ENCODE measurements around the gene BCL2L12.

Gene BCL2L12

GRCh38 chr19:49664171-49665035 is 1.3 kb upstream of the BCL2L12 start:
- Histone ChIP-seq H3K4me3 (ENCODE audit: low read length in 2 of 2) (peak overlapping the region; percentile 89 to 98), H3K27ac (ENCODE audit: low read depth in 2 of 2, low read length in 2 of 2) (peak overlapping the region; percentile 84 to 96), H3K9ac (ENCODE audit: low read depth in 1 of 2, low read length in 2 of 2) (peak overlapping the region; percentile 78 to 86), H3K4me1 (ENCODE audit: control insufficient read depth in 2 of 2, insufficient read depth in 2 of 2, low read length in 2 of 2) (peaks cover 16 to 17% of the 10 kb centered on the region in 2 donors), H3K27me3 (ENCODE audit: control insufficient read depth in 2 of 2, insufficient read depth in 2 of 2, low read length in 2 of 2) (no peaks in the 10 kb centered on the region), H3K36me3 (ENCODE audit: control insufficient read depth in 2 of 2, insufficient read depth in 2 of 2, low read length in 2 of 2) (peaks cover 16 to 27% of the 10 kb centered on the region in 2 donors), H3K9me3 (ENCODE audit: control insufficient read depth in 2 of 2, low read length in 2 of 2) (no peaks in the 10 kb centered on the region)

DNA sequence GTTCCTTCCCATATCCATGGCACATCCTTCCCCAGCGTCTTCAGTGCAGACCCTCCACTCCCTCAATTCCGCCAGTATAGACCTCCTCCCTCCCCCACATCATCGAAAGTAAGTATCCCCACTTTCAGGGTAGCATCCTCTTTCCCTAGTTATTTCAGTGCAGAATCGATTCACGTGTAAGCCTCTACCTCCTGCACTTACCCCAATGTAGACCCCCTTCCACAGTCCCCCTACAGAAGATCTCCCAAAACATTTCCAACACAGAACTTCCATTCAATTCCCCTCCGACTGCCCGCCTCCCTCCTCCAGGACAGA is 740 bp upstream of the BCL2L12 start:
- Histone ChIP-seq H3K27me3 (ENCODE audit: control insufficient read depth in 2 of 2, insufficient read depth in 2 of 2, low read length in 2 of 2) (no peaks in the 10 kb centered on the region), H3K27ac (ENCODE audit: low read depth in 2 of 2, low read length in 2 of 2) (peak overlapping the region; percentile 84 to 96), H3K36me3 (ENCODE audit: control insufficient read depth in 2 of 2, insufficient read depth in 2 of 2, low read length in 2 of 2) (peaks cover 11 to 21% of the 10 kb centered on the region in 2 donors)

DNA sequence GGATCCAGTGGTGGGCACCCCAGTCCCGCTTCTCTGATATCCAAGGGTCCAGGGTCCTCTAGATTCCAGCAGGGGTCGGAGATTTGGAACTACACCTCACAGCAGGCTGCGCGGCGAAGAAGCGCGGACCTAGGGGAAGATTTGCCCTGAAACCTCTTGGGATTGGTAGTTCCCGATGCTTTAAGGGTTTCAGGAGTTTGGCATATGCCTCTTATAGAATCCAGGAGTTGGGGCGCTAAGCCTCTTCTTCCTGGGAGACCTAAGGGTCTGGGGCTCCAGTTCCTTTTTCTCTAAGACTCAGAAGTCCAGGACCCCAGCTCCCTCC is 349 bp downstream of the BCL2L12 start:
- no peaks in the 10 kb centered on the region for H3K27me3 ChIP-seq (ENCODE audit: control insufficient read depth in 2 of 2, insufficient read depth in 2 of 2, low read length in 2 of 2)
- H3K36me3 ChIP-seq (ENCODE audit: control insufficient read depth in 2 of 2, insufficient read depth in 2 of 2, low read length in 2 of 2), result peaks cover 8 to 16% of the 10 kb centered on the region in 2 donors
- peak overlapping the region; percentile 84 to 96 for H3K27ac ChIP-seq (ENCODE audit: low read depth in 2 of 2, low read length in 2 of 2)
- peak overlapping the region; percentile 89 to 98 for H3K4me3 ChIP-seq (ENCODE audit: low read length in 2 of 2)
- H3K4me1 ChIP-seq (ENCODE audit: control insufficient read depth in 2 of 2, insufficient read depth in 2 of 2, low read length in 2 of 2), result peaks cover 16 to 17% of the 10 kb centered on the region in 2 donors
- no peaks in the 10 kb centered on the region for H3K9me3 ChIP-seq (ENCODE audit: control insufficient read depth in 2 of 2, low read length in 2 of 2)
- peak overlapping the region; percentile 42 to 86 for H3K9ac ChIP-seq (ENCODE audit: low read depth in 1 of 2, low read length in 2 of 2)

More for the DNA sequence above, 740 bp upstream of the BCL2L12 start:
- Histone ChIP-seq H3K9ac (ENCODE audit: low read depth in 1 of 2, low read length in 2 of 2) (peak overlapping the region; percentile 78 to 86), H3K9me3 (ENCODE audit: control insufficient read depth in 2 of 2, low read length in 2 of 2) (no peaks in the 10 kb centered on the region), H3K4me3 (ENCODE audit: low read length in 2 of 2) (peak overlapping the region; percentile 89 to 98), H3K4me1 (ENCODE audit: control insufficient read depth in 2 of 2, insufficient read depth in 2 of 2, low read length in 2 of 2) (peaks cover 16 to 17% of the 10 kb centered on the region in 2 donors)

- Histone ChIP-seq H3K4me3 (ENCODE audit: low read length in 2 of 2) (no peak overlapping the region), H3K9me3 (ENCODE audit: control insufficient read depth in 2 of 2, low read length in 2 of 2) (no peaks in the 10 kb centered on the region), H3K36me3 (ENCODE audit: control insufficient read depth in 2 of 2, insufficient read depth in 2 of 2, low read length in 2 of 2) (peaks cover 0 to 4% of the 10 kb centered on the region in 2 donors), H3K9ac (ENCODE audit: low read depth in 1 of 2, low read length in 2 of 2) (no peak overlapping the region), H3K27ac (ENCODE audit: low read depth in 2 of 2, low read length in 2 of 2) (no peak overlapping the region), H3K27me3 (ENCODE audit: control insufficient read depth in 2 of 2, insufficient read depth in 2 of 2, low read length in 2 of 2) (no peaks in the 10 kb centered on the region), H3K4me1 (ENCODE audit: control insufficient read depth in 2 of 2, insufficient read depth in 2 of 2, low read length in 2 of 2) (peaks cover 19 to 21% of the 10 kb centered on the region in 2 donors)
These were observed 1.7 kb downstream of the BCL2L12 start for GRCh38 chr19:49667473-49667872.

GRCh38 chr19:49669516-49669915 is 3.8 kb downstream of the BCL2L12 start:
- H3K9me3 ChIP-seq (ENCODE audit: control insufficient read depth in 2 of 2, low read length in 2 of 2), result no peaks in the 10 kb centered on the region
- H3K9ac ChIP-seq (ENCODE audit: low read depth in 1 of 2, low read length in 2 of 2), result no peak overlapping the region
- no peak overlapping the region for H3K4me3 ChIP-seq (ENCODE audit: low read length in 2 of 2)
- H3K27me3 ChIP-seq (ENCODE audit: control insufficient read depth in 2 of 2, insufficient read depth in 2 of 2, low read length in 2 of 2), result no peaks in the 10 kb centered on the region
- H3K36me3 ChIP-seq (ENCODE audit: control insufficient read depth in 2 of 2, insufficient read depth in 2 of 2, low read length in 2 of 2), result no peaks in the 10 kb centered on the region
- peaks cover 11 to 16% of the 10 kb centered on the region in 2 donors for H3K4me1 ChIP-seq (ENCODE audit: control insufficient read depth in 2 of 2, insufficient read depth in 2 of 2, low read length in 2 of 2)
- no peak overlapping the region for H3K27ac ChIP-seq (ENCODE audit: low read depth in 2 of 2, low read length in 2 of 2)

DNA sequence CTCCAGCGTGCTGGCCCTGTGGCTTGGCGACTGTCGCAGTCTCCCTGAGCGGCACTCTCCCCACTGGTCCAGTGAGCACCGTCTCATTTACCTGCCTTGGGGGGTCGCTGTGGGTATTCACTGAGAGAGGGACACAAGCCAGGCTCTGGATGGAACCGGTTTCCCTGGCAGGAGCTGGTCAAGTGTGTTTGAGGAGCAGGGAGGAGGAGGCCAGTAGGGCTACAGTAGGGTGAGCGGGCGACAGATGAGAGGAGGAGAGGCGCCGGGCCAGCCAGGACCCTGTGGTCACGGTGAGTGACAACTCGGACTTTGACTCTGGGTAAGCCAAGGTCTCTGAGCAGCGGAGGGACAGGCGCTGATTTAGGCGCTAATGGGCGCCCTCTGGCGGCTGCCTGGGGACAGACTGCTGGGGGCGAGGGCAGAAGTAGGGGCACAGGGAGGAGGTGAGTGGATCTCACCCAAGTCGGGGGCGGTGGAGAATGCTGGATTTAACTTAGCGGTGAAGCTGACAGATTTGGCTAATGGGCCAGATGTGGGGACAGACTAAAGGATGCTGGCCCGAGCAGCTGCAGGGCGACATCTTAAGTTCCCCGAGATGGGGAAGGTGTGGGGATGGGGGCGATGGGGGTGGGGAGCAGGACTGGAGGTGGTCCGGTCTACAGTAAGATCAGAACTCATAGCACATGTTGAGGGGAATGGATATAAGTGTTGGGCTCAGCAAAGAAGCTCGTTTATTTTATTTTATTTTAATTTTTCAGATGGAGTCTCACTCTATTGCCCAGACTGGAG is 6.6 kb downstream of the BCL2L12 start:
- H3K9me3 ChIP-seq (ENCODE audit: control insufficient read depth in 2 of 2, low read length in 2 of 2), result no peaks in the 10 kb centered on the region
- no peaks in the 10 kb centered on the region for H3K27me3 ChIP-seq (ENCODE audit: control insufficient read depth in 2 of 2, insufficient read depth in 2 of 2, low read length in 2 of 2)
- no peaks in the 10 kb centered on the region for H3K36me3 ChIP-seq (ENCODE audit: control insufficient read depth in 2 of 2, insufficient read depth in 2 of 2, low read length in 2 of 2)
- peak overlapping the region; percentile 44 to 46 for H3K9ac ChIP-seq (ENCODE audit: low read depth in 1 of 2, low read length in 2 of 2)
- H3K4me3 ChIP-seq (ENCODE audit: low read length in 2 of 2), result peak overlapping the region; percentile 25 to 65
- peak overlapping the region; percentile 18 to 23 for H3K27ac ChIP-seq (ENCODE audit: low read depth in 2 of 2, low read length in 2 of 2)
- peaks cover 3 to 7% of the 10 kb centered on the region in 2 donors for H3K4me1 ChIP-seq (ENCODE audit: control insufficient read depth in 2 of 2, insufficient read depth in 2 of 2, low read length in 2 of 2)

GRCh38 chr19:49676136-49676783 is 10.5 kb downstream of the BCL2L12 start:
- H3K9me3 ChIP-seq (ENCODE audit: control insufficient read depth in 2 of 2, low read length in 2 of 2), result no peaks in the 10 kb centered on the region
- H3K36me3 ChIP-seq (ENCODE audit: control insufficient read depth in 2 of 2, insufficient read depth in 2 of 2, low read length in 2 of 2), result peaks cover 0 to 2% of the 10 kb centered on the region in 2 donors
- H3K27me3 ChIP-seq (ENCODE audit: control insufficient read depth in 2 of 2, insufficient read depth in 2 of 2, low read length in 2 of 2), result no peaks in the 10 kb centered on the region
- H3K4me1 ChIP-seq (ENCODE audit: control insufficient read depth in 2 of 2, insufficient read depth in 2 of 2, low read length in 2 of 2), result peaks cover 19 to 20% of the 10 kb centered on the region in 2 donors
- H3K4me3 ChIP-seq (ENCODE audit: low read length in 2 of 2), result peak overlapping the region; percentile 82 to 93
- peak overlapping the region; percentile 91 to 94 for H3K27ac ChIP-seq (ENCODE audit: low read depth in 2 of 2, low read length in 2 of 2)
- H3K9ac ChIP-seq (ENCODE audit: low read depth in 1 of 2, low read length in 2 of 2), result peak overlapping the region; percentile 79 to 80

GRCh38 chr19:49676784-49677230 is 11.1 kb downstream of the BCL2L12 start:
- H3K4me1 ChIP-seq (ENCODE audit: control insufficient read depth in 2 of 2, insufficient read depth in 2 of 2, low read length in 2 of 2), result peaks cover 19 to 20% of the 10 kb centered on the region in 2 donors
- peak overlapping the region; percentile 94 to 95 for H3K9ac ChIP-seq (ENCODE audit: low read depth in 1 of 2, low read length in 2 of 2)
- H3K9me3 ChIP-seq (ENCODE audit: control insufficient read depth in 2 of 2, low read length in 2 of 2), result no peaks in the 10 kb centered on the region
- H3K27me3 ChIP-seq (ENCODE audit: control insufficient read depth in 2 of 2, insufficient read depth in 2 of 2, low read length in 2 of 2), result no peaks in the 10 kb centered on the region
- H3K27ac ChIP-seq (ENCODE audit: low read depth in 2 of 2, low read length in 2 of 2), result peak overlapping the region; percentile 85 to 91
- H3K4me3 ChIP-seq (ENCODE audit: low read length in 2 of 2), result peak overlapping the region; percentile 90 to 93
- peaks cover 2% of the 10 kb centered on the region in 2 donors for H3K36me3 ChIP-seq (ENCODE audit: control insufficient read depth in 2 of 2, insufficient read depth in 2 of 2, low read length in 2 of 2)

DNA sequence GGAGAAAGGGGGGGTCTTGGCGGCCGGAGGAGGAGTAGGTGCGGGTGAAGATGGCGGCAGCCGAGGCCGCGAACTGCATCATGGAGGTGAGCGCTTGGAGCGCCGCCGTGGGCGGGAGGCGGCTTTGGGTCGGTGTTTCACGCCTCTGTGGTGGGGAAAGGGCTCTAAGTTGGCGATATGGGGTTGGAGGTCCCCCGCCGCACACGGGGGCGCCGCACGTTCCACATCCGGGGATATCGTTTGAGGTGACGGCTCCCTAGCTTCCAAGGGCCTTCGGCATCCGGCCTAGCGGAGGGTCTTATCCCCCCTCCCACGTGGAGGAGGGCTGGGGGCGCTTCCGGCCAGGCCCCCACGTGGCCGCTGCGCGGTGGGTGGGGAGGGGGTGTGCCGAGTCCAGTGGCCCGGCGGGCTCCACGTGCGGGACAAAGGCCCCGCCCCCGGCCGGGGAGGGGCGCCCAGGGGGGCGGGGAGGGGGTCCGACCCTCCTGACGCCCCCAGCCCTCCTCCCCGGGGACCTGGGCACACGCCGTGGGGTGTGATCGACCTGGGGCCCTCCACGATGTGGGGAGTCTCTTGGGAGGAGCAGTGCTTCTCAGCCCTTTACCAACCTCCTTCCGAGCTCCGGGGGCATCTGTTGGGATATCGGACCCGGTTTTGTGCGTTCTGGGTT is 11.6 kb downstream of the BCL2L12 start, which contains the start of gene PRMT1:
Gene PRMT1, plus strand, starts transcription at position 41 of the 670 bp plus-strand sequence. Its CDS starts 10 bp downstream, at position 51.
- peaks cover 7% of the 10 kb centered on the region in 2 donors for H3K36me3 ChIP-seq (ENCODE audit: control insufficient read depth in 2 of 2, insufficient read depth in 2 of 2, low read length in 2 of 2)
- peak within 1 kb of the TSS; percentile 94 to 95 for H3K9ac ChIP-seq (ENCODE audit: low read depth in 1 of 2, low read length in 2 of 2)
- no peaks in the 10 kb centered on the region for H3K27me3 ChIP-seq (ENCODE audit: control insufficient read depth in 2 of 2, insufficient read depth in 2 of 2, low read length in 2 of 2)
- peak within 1 kb of the TSS; percentile 90 to 93 for H3K4me3 ChIP-seq (ENCODE audit: low read length in 2 of 2)
- no peaks in the 10 kb centered on the region for H3K9me3 ChIP-seq (ENCODE audit: control insufficient read depth in 2 of 2, low read length in 2 of 2)
- H3K27ac ChIP-seq (ENCODE audit: low read depth in 2 of 2, low read length in 2 of 2), result peak within 1 kb of the TSS; percentile 91 to 94
- H3K4me1 ChIP-seq (ENCODE audit: control insufficient read depth in 2 of 2, insufficient read depth in 2 of 2, low read length in 2 of 2), result peaks cover 15 to 16% of the 10 kb centered on the region in 2 donors

All from mucosa of rectum (tissue), 2 donors.